Measurements from ENCODE around the gene ZNF587.

Gene ZNF587

DNA sequence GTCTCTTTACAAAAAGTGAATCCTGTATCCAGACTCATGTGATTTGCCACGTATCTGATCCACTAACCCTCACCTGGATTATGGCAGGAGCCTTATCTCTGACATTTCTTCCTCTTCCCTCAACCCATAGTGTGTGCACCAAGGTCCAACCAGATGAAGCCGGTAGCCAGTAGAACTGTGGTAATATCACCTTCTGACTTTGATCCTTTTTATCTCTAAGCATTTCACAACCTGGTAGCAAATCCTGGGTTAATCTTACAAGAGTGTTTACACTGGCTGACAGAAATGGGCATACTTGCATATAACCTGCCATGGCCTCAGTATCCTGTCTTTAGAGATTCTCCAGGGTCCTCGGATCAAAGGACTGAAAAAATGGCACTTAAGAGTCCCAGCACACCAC lies 64.9 kb downstream of the ZNF587 start:
- no peak for DNase-seq (ENCODE audit: low read depth, low spot score)
- no peak for TF ChIP-seq CTCF (IDR thresholded peaks at IDR 0.05; ENCODE audit: low read depth, low read length)
- in situ Hi-C loops (cut with HindIII; ENCODE audit: low sequenced_read_pairs): no loop called here
- H3K4me3 ChIP-seq (ENCODE audit: low read depth, low read length): no peak overlapping the region

Measured in astrocyte of the spinal cord (primary cell).